ENCODE results near the gene DOCK1. TPM values are rescaled to one million over a fixed set of nuclear protein-coding genes. Genes with fewer than 3 reads are reported as not detected.

Gene DOCK1
- total RNA-seq, 4 donors from 2014 or later = 4.3 to 6.0 (median 4.8) TPM

DNA sequence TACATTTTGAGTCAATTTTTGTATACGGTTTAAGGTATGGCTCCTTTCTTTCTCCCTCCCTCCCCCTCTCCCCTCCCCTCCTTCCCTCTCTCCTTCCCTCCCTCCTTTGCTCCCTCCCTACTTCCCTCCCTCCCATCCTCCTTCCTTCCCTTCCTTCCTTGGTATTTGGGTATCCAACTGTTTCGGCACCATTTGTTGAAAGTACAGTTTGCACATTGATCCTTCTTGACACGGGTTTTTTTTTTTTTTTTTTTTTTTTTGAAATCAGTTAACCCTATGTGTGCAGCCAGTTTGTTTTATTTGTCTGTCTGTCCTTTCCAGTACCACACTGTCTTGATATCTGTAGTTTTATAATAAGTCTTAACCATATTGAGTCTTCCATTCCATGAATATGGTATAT lies 331.0 kb downstream of the DOCK1 start:
- no peak for ATAC-seq
- no peaks in the 10 kb centered on the region for H3K27me3 ChIP-seq
- no peak for DNase-seq
- H3K4me3 ChIP-seq = no peak overlapping the region
- H3K9me3 ChIP-seq = no peaks in the 10 kb centered on the region
- intact Hi-C loops (cut with DNase I; ENCODE audit: low total_unique reads) (no loop called here), in situ Hi-C loops (cut with MboI; ENCODE audit: low sequenced_read_pairs in 4 of 4) (no loop called here)
- H3K27ac ChIP-seq = no peak overlapping the region
- TF ChIP-seq, protein P1, sequence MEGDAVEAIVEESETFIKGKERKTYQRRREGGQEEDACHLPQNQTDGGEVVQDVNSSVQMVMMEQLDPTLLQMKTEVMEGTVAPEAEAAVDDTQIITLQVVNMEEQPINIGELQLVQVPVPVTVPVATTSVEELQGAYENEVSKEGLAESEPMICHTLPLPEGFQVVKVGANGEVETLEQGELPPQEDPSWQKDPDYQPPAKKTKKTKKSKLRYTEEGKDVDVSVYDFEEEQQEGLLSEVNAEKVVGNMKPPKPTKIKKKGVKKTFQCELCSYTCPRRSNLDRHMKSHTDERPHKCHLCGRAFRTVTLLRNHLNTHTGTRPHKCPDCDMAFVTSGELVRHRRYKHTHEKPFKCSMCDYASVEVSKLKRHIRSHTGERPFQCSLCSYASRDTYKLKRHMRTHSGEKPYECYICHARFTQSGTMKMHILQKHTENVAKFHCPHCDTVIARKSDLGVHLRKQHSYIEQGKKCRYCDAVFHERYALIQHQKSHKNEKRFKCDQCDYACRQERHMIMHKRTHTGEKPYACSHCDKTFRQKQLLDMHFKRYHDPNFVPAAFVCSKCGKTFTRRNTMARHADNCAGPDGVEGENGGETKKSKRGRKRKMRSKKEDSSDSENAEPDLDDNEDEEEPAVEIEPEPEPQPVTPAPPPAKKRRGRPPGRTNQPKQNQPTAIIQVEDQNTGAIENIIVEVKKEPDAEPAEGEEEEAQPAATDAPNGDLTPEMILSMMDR (IDR thresholded peaks at IDR 0.05 in 4 of 5, conservative IDR thresholded peaks at IDR 0.05 in 1 of 5) = no peak
- no peaks in the 10 kb centered on the region for H3K36me3 ChIP-seq
- H3K4me1 ChIP-seq = no peaks in the 10 kb centered on the region

DNA sequence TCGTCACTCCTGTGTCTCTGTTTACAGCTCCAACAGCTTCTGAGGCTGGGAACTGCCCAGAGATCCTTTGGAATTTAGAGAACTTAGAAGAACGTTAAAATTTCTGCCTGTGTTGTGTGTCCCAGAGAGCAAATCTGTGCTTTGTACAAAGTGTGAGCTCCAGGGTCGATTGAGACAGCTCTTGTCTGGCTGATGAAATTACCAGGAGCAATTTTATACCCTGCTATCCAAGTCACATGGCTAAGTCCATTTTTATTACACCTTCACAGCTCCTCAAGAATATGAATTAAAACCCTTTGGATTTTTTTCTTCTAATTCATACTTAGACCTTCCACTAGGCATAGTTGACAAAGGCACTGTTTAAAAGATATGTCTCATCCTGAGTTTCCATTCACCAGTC lies 337.7 kb downstream of the DOCK1 start:
- H3K4me3 ChIP-seq = no peak overlapping the region
- H3K36me3 ChIP-seq = no peaks in the 10 kb centered on the region
- no peaks in the 10 kb centered on the region for H3K4me1 ChIP-seq
- H3K27ac ChIP-seq = no peak overlapping the region
- in situ Hi-C loops (cut with MboI; ENCODE audit: low sequenced_read_pairs in 4 of 4) (no loop called here), intact Hi-C loops (cut with DNase I; ENCODE audit: low total_unique reads) (no loop called here)
- H3K27me3 ChIP-seq = no peaks in the 10 kb centered on the region
- ATAC-seq (no peak), DNase-seq (no peak)
- TF ChIP-seq, protein P1 (IDR thresholded peaks at IDR 0.05 in 4 of 5, conservative IDR thresholded peaks at IDR 0.05 in 1 of 5) = no peak
- TF ChIP-seq POLR2A (IDR thresholded peaks at IDR 0.05) = no peak
- no peaks in the 10 kb centered on the region for H3K9me3 ChIP-seq

DNA sequence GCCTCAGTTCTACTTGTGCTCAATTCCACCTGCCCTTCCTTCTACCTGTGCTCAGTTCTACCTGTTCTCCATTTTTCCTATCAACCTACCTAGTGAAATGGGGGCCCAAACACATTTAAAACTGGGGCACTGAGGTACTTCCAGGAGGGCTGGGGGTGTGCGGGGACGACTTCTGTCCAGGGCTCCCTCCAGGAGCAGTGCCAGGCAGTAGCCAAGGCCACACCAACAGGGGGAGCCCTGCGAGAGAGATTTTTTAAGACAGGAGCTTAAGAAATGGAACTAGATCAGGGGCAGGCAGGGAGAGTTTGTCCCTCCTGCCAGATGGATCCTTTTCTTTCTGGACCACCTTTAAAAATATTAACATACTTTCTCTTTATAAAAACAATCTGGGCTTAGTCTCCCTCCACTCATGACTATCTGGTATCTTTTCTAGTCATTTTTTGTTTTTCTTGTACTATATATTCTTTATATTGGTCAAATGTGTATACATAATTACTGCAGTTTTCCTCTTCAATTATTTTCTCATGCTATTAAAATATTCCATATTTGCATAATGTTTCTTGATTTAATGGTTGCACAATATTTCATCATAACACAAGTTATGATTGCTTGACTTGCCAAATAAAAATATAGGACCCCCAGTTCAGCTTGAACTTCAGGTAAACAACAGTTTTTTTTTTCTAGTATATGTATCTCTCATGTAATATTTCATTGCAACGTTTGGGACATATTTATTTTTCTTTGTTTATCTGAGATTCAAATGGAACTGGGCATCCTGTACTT lies 338.5 kb downstream of the DOCK1 start:
- H3K36me3 ChIP-seq = no peaks in the 10 kb centered on the region
- TF ChIP-seq, protein P1 (IDR thresholded peaks at IDR 0.05 in 4 of 5, conservative IDR thresholded peaks at IDR 0.05 in 1 of 5) = peak in 1 of 5 experiments; percentile 20
- TF ChIP-seq POLR2A (IDR thresholded peaks at IDR 0.05) = no peak
- ATAC-seq (no peak), DNase-seq (no peak)
- H3K9me3 ChIP-seq = no peaks in the 10 kb centered on the region
- no peak overlapping the region for H3K27ac ChIP-seq
- in situ Hi-C loops (cut with MboI; ENCODE audit: low sequenced_read_pairs in 4 of 4) (no loop called here), intact Hi-C loops (cut with DNase I; ENCODE audit: low total_unique reads) (no loop called here)
- H3K27me3 ChIP-seq = no peaks in the 10 kb centered on the region
- no peak overlapping the region for H3K4me3 ChIP-seq
- H3K4me1 ChIP-seq = no peaks in the 10 kb centered on the region

DNA sequence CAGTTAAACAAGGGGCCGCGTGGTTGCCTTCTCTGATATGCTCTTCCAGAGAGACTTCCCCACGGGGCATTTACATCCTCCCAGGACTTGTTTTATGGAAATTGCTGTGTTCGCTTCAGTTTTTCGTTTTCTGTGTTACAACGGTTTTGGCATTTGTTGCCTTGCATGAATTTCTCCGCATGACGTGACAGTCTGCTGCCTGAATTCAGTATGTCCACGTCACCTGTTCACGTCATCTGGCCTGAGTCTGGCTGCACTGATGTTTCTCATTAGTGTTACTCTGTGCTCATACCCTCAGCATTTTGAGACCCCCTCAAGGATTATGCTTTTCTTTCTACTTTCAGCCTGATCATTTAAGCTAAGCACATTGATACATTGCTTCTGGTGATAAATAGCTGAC lies 340.2 kb downstream of the DOCK1 start:
- Histone ChIP-seq H3K27ac (no peak overlapping the region), H3K36me3 (no peaks in the 10 kb centered on the region), H3K4me3 (no peak overlapping the region), H3K27me3 (no peaks in the 10 kb centered on the region), H3K9me3 (no peaks in the 10 kb centered on the region), H3K4me1 (no peaks in the 10 kb centered on the region)
- intact Hi-C loops (cut with DNase I; ENCODE audit: low total_unique reads) (no loop called here), in situ Hi-C loops (cut with MboI; ENCODE audit: low sequenced_read_pairs in 4 of 4) (no loop called here)
- no peak for ATAC-seq
- TF ChIP-seq, protein P1 (IDR thresholded peaks at IDR 0.05 in 4 of 5, conservative IDR thresholded peaks at IDR 0.05 in 1 of 5) = no peak
- TF ChIP-seq POLR2A (IDR thresholded peaks at IDR 0.05) = no peak
- no peak for DNase-seq

DNA sequence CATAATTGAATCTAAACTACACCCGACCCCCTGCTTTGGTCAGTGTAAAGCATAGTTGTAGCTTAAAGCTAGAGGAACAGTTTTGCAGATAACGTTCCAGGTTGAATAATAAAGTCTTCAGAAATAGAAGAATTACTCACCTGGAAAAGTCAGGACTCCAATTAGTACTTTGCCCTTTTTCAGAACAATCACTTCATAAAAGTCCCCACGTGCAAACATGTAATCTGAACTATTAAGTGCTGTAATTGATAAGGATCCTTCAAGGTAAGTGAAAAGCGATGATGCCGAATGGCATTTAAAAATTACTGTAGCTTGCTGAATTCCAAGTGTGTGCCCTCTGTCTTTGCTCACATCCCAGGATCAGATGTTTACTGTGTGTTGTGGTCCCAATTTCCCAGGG lies 344.8 kb downstream of the DOCK1 start:
- ATAC-seq = no peak
- DNase-seq = no peak
- no peaks in the 10 kb centered on the region for H3K9me3 ChIP-seq
- no peak overlapping the region for H3K27ac ChIP-seq
- no peaks in the 10 kb centered on the region for H3K27me3 ChIP-seq
- no peaks in the 10 kb centered on the region for H3K36me3 ChIP-seq
- in situ Hi-C loops (cut with MboI; ENCODE audit: low sequenced_read_pairs in 4 of 4) = no loop called here
- H3K4me1 ChIP-seq = no peaks in the 10 kb centered on the region
- H3K4me3 ChIP-seq = no peak overlapping the region
- intact Hi-C loops (cut with DNase I; ENCODE audit: low total_unique reads) = no loop called here
- TF ChIP-seq, protein P1 (IDR thresholded peaks at IDR 0.05 in 4 of 5, conservative IDR thresholded peaks at IDR 0.05 in 1 of 5) = no peak
- TF ChIP-seq POLR2A (IDR thresholded peaks at IDR 0.05) = no peak

Data from gastrocnemius medialis (tissue), 4 donors.